Stimulated activated CD4-positive, alpha-beta T cell treated with anti-CD3 and anti-CD28 coated beads, Interleukin-12 subunit alpha, Interleukin-12 subunit beta, amount 100 ng/mL, for 24 hours (primary cell): ENCODE data around the gene ZNF26.
"Not testable (repeated sequence)": the region's sequence is repeated elsewhere in the genome, so short reads cannot be mapped to it uniquely, and the experiment has no call there.

Experiments used
- DNase-seq, 2 experiments: peaks; one replicate each; pipeline ENCODE4 v3.0.0-alpha.2; 2020; ENCODE audit warnings: low read depth in 2 of 2

Gene ZNF26

GRCh38 chr12:132955094-132956010 is 30.8 kb upstream of the ZNF26 start:
- no peak for DNase-seq

- peak; percentile 73 to 80 for DNase-seq
Measured at GRCh38 chr12:132956011-132956788, 30.0 kb upstream of the ZNF26 start, which contains the start of gene ZNF605. Gene ZNF605 (minus strand): TSS chr12:132956306. CDS start chr12:132945635, 10,671 bp downstream.

GRCh38 chr12:132961790-132962189 is 24.4 kb upstream of the ZNF26 start:
- not testable (repeated sequence) for DNase-seq

- DNase-seq = not testable (repeated sequence)
Measured at GRCh38 chr12:132963947-132964346, 22.2 kb upstream of the ZNF26 start.

- no peak for DNase-seq
Measured at GRCh38 chr12:132965796-132966195, 20.4 kb upstream of the ZNF26 start.

- DNase-seq = no peak
Measured at GRCh38 chr12:132966676-132967415, 19.3 kb upstream of the ZNF26 start.

GRCh38 chr12:132967736-132968135 is 18.4 kb upstream of the ZNF26 start:
- no peak for DNase-seq

GRCh38 chr12:132972374-132972773 is 13.8 kb upstream of the ZNF26 start:
- DNase-seq = no peak

GRCh38 chr12:132976870-132977269 is 9.3 kb upstream of the ZNF26 start:
- peak; percentile 13 to 38 for DNase-seq

- no peak for DNase-seq
Measured at GRCh38 chr12:132986885-132987225, 688 bp downstream of the ZNF26 start.

GRCh38 chr12:132998741-132999140 is 12.6 kb downstream of the ZNF26 start:
- DNase-seq = no peak

- DNase-seq = no peak
Measured at GRCh38 chr12:133010657-133011297, 24.6 kb downstream of the ZNF26 start.

GRCh38 chr12:133023566-133023965 is 37.4 kb downstream of the ZNF26 start:
- DNase-seq = no peak

GRCh38 chr12:133026996-133027395 is 40.8 kb downstream of the ZNF26 start:
- no peak for DNase-seq

GRCh38 chr12:133037207-133038005 is 51.2 kb downstream of the ZNF26 start, which contains the start of gene ZNF84:
Gene ZNF84 (plus strand): TSS chr12:133037509. CDS start chr12:133041468, 3,959 bp downstream.
- peak; percentile 90 to 96 for DNase-seq

- DNase-seq = no peak
Measured at GRCh38 chr12:133038118-133038709, 52.0 kb downstream of the ZNF26 start.

- no peak for DNase-seq
Measured at GRCh38 chr12:133046698-133047097, 60.5 kb downstream of the ZNF26 start.

- no peak for DNase-seq
Measured at GRCh38 chr12:133057446-133057845, 71.3 kb downstream of the ZNF26 start.

GRCh38 chr12:133058203-133059113 is 72.3 kb downstream of the ZNF26 start:
- DNase-seq = no peak
